Upper lobe of left lung (tissue), 4 donors: ENCODE data around the gene PEX11B.

Source experiments
- POLR2A ChIP-seq, 4 donors: fragments of 450-650 bp; IDR thresholded peaks; one replicate each; pipeline ENCODE4 v1.5.1; 2016 to 2017; ENCODE audit warnings: antibody characterized with exemption in 4 of 4, mild to moderate bottlenecking in 2 of 4
- POLR2AphosphoS5 ChIP-seq, 2 donors: sonication (generic); formaldehyde crosslinking; IDR thresholded peaks; one replicate each; pipeline ENCODE4 v1.5.1; 2017; ENCODE audit warnings: antibody characterized with exemption in 2 of 2
- TF ChIP-seq, protein P1 (sequence below), 6 experiments: fragments of 450-650 bp in 4 of 6; fragments of 200-600 bp in 2 of 6; sonication (generic) in 2 of 6; IDR thresholded peaks; one replicate each; pipeline ENCODE4 v1.5.1; 2016 to 2019; ENCODE audit warnings: antibody characterized with exemption in 6 of 6

DNA sequence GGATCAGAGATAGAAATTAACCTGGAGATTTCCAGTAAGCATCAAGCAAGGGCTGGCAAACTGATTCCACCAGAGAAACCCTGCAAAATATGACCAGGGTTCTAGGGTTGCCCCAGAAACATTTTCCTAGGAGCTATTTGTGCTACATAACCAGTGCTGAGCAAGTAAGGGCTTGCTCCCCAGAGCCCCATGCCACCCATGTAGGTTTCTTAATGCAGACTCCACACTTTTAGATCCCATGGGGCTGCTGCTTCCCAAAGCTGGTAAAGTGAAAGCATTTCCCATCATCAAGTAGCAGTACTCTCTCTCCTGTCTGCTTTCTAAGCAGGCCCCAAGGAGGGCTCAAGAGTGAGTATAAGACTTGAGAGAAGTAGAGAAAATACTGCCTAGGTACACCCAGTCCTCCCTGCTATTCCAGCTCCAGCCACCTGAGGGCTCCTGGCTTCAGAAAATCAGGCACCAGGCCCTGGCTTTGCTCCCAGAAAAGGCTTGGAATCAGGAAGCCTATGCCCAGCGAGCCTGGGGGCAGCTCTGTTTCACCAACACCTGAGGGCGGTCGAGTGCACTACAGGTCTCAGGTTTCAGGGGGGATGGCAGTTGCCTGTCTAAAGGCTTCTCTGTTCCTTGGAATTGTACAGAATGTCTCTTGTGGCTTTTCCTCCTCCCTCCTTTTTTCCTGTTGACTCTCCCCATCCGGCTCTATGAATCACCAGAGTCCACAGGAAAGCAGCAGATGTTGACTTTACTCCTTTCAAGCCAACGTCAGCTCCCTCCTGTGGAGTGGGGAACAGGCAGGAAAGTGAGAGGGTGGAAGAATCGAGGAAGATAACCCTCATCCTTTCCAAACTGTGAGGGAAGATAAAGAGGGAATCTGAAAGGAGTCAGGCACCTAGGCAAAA lies 26.7 kb downstream of the PEX11B start:
- TF ChIP-seq, protein P1, sequence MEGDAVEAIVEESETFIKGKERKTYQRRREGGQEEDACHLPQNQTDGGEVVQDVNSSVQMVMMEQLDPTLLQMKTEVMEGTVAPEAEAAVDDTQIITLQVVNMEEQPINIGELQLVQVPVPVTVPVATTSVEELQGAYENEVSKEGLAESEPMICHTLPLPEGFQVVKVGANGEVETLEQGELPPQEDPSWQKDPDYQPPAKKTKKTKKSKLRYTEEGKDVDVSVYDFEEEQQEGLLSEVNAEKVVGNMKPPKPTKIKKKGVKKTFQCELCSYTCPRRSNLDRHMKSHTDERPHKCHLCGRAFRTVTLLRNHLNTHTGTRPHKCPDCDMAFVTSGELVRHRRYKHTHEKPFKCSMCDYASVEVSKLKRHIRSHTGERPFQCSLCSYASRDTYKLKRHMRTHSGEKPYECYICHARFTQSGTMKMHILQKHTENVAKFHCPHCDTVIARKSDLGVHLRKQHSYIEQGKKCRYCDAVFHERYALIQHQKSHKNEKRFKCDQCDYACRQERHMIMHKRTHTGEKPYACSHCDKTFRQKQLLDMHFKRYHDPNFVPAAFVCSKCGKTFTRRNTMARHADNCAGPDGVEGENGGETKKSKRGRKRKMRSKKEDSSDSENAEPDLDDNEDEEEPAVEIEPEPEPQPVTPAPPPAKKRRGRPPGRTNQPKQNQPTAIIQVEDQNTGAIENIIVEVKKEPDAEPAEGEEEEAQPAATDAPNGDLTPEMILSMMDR (IDR thresholded peaks at IDR 0.05) = peak; percentile 87 to 97 (median 94)
- peak in 1 of 4 donors; percentile 40 for TF ChIP-seq POLR2A (IDR thresholded peaks at IDR 0.05)
- TF ChIP-seq POLR2AphosphoS5 (IDR thresholded peaks at IDR 0.05) = peak; percentile 83 to 89
